ENCODE measurements around the gene RHEBL1. TPM values are rescaled to one million over a fixed set of nuclear protein-coding genes. Genes with fewer than 3 reads are reported as not detected.
A peak's percentile ranks its signal among the peaks of the same experiment; 100 is the strongest.

The RHEBL1 gene
- polyA plus RNA-seq, 3 donors: 0.17 to 0.96 (median 0.50) TPM

DNA sequence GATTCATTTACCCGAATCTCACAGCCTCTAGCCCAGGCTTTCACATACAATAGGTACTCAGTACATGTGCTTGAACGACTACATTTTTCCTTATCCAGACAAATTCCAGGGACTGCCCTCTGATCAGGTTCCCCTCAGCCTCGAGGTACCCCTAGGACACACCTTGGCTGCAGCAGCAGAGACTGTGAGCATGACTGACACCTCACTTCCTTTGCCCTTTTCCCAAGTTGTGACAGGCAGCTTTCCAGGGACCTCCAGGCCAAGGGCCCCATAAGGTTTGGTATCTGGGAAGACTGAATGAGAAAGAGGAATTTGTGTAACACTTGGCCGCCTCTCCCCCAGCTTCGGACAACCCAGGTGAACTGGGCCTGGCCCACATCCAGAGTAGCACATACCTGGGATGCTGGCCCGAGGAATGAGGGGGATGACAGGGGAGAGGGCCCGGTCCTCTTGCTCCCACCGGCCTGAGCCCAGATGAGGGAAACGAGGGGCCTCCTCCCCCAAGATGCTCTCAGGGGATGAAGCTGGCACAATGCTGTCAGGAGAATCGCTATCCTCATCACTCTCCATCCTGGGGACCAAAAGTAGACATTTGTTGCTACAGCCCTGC is 41.0 kb downstream of the RHEBL1 start:
- peaks cover 95 to 100% of the 10 kb centered on the region in 2 donors for H3K36me3 ChIP-seq (replicated peaks in 1 of 2; ENCODE audit: control insufficient read depth in 1 of 2, insufficient read depth in 2 of 2, low read length in 2 of 2)
- Mint-ChIP-seq H3K27ac (peak overlapping the region in 6 of 7 donors; percentile 38 to 85 (median 78)), H3K27me3 (ENCODE audit: low read depth in 3 of 3) (peaks cover 0 to 1% (median 0%) of the 10 kb centered on the region in 3 donors), H3K36me3 (peaks cover 77 to 96% of the 10 kb centered on the region in 2 donors), H3K9me3 (no peaks in the 10 kb centered on the region), H3K4me3 (no peak overlapping the region), H3K4me1 (peaks cover 14% of the 10 kb centered on the region)
- H3K9me3 ChIP-seq (replicated peaks in 1 of 2; ENCODE audit: control insufficient read depth in 1 of 2, insufficient read depth in 1 of 2, low read length in 2 of 2): no peaks in the 10 kb centered on the region
- peaks cover 10% of the 10 kb centered on the region for H3K79me2 ChIP-seq (ENCODE audit: insufficient read depth, low read length)
- H2AFZ ChIP-seq (ENCODE audit: insufficient read depth, low read depth, low read length, poor library complexity, severe bottlenecking): no peak overlapping the region
- 97% methylated on average over 7 of the region's 10 CpGs for WGBS (ENCODE audit: insufficient coverage)
- no peak for TF ChIP-seq CTCF (IDR thresholded peaks at IDR 0.05)
- no peaks in the 10 kb centered on the region for H3K27me3 ChIP-seq (ENCODE audit: control insufficient read depth in 2 of 2, insufficient read depth in 2 of 2, low read length in 2 of 2)
- H3K4me3 ChIP-seq (replicated peaks in 1 of 3; ENCODE audit: low read depth in 2 of 3, low read length in 3 of 3): no peak overlapping the region
- peak overlapping the region in 1 of 2 donors; percentile 59 for H3K27ac ChIP-seq (ENCODE audit: low read depth in 1 of 2, low read length in 2 of 2)
- H3K4me2 ChIP-seq (replicated peaks; ENCODE audit: extremely low read depth, low read length, poor library complexity, severe bottlenecking): no peak overlapping the region
- DNase-seq: no peak
- H3K4me1 ChIP-seq (ENCODE audit: control insufficient read depth in 1 of 2, insufficient read depth in 2 of 2, low read length in 2 of 2): no peaks in the 10 kb centered on the region
- no peak overlapping the region for H3K9ac ChIP-seq (ENCODE audit: insufficient read depth, low read length, poor library complexity, severe bottlenecking)
- H4K20me1 ChIP-seq (ENCODE audit: insufficient read depth, low read length): peaks cover 94% of the 10 kb centered on the region
- intact Hi-C loops (cut with micrococcal nuclease): no loop called here

- no peaks in the 10 kb centered on the region for H3K4me1 ChIP-seq (ENCODE audit: control insufficient read depth in 1 of 2, insufficient read depth in 2 of 2, low read length in 2 of 2)
- H4K20me1 ChIP-seq (ENCODE audit: insufficient read depth, low read length): peaks cover 88% of the 10 kb centered on the region
- Mint-ChIP-seq H3K4me1 (peaks cover 14% of the 10 kb centered on the region), H3K27ac (peak overlapping the region; percentile 45 to 90 (median 83)), H3K4me3 (no peak overlapping the region), H3K27me3 (ENCODE audit: low read depth in 3 of 3) (peaks cover 0 to 1% (median 0%) of the 10 kb centered on the region in 3 donors), H3K9me3 (no peaks in the 10 kb centered on the region), H3K36me3 (peaks cover 79 to 96% of the 10 kb centered on the region in 2 donors)
- H3K4me2 ChIP-seq (replicated peaks; ENCODE audit: extremely low read depth, low read length, poor library complexity, severe bottlenecking): no peak overlapping the region
- no peak for TF ChIP-seq CTCF (IDR thresholded peaks at IDR 0.05)
- no peak overlapping the region for H3K4me3 ChIP-seq (replicated peaks in 1 of 3; ENCODE audit: low read depth in 2 of 3, low read length in 3 of 3)
- 56% methylated on average over 7 of the region's 9 CpGs for WGBS (ENCODE audit: insufficient coverage)
- H3K27ac ChIP-seq (ENCODE audit: low read depth in 1 of 2, low read length in 2 of 2): peak overlapping the region in 1 of 2 donors; percentile 59
- no peak overlapping the region for H3K9ac ChIP-seq (ENCODE audit: insufficient read depth, low read length, poor library complexity, severe bottlenecking)
- H3K27me3 ChIP-seq (ENCODE audit: control insufficient read depth in 2 of 2, insufficient read depth in 2 of 2, low read length in 2 of 2): no peaks in the 10 kb centered on the region
- DNase-seq: peak; percentile 31 to 36 (median 32)
- H3K9me3 ChIP-seq (replicated peaks in 1 of 2; ENCODE audit: control insufficient read depth in 1 of 2, insufficient read depth in 1 of 2, low read length in 2 of 2): no peaks in the 10 kb centered on the region
- peaks cover 10% of the 10 kb centered on the region for H3K79me2 ChIP-seq (ENCODE audit: insufficient read depth, low read length)
- H2AFZ ChIP-seq (ENCODE audit: insufficient read depth, low read depth, low read length, poor library complexity, severe bottlenecking): no peak overlapping the region
- intact Hi-C loops (cut with micrococcal nuclease): no loop called here
- H3K36me3 ChIP-seq (replicated peaks in 1 of 2; ENCODE audit: control insufficient read depth in 1 of 2, insufficient read depth in 2 of 2, low read length in 2 of 2): peaks cover 95 to 100% of the 10 kb centered on the region in 2 donors
Measured at GRCh38 chr12:49027846-49028555, 41.8 kb downstream of the RHEBL1 start.
